ENCODE data around the gene LLPH. TPM values are rescaled to one million over a fixed set of nuclear protein-coding genes. Genes with fewer than 3 reads are reported as not detected.

Gene LLPH
- total RNA-seq, 1 experiment from 2014 or later, result 8.5 TPM

- no peak for DNase-seq (ENCODE audit: low spot score)
Measured at GRCh38 chr12:66092559-66093269, 37.8 kb downstream of the LLPH start.

GRCh38 chr12:66090157-66090556 is 40.4 kb downstream of the LLPH start:
- DNase-seq (ENCODE audit: low spot score), result no peak

- peak; percentile 77 for DNase-seq (ENCODE audit: low spot score)
Measured at GRCh38 chr12:66087365-66087943, 43.1 kb downstream of the LLPH start.

- no peak for DNase-seq (ENCODE audit: low spot score)
Measured at GRCh38 chr12:66085998-66086397, 44.6 kb downstream of the LLPH start.

GRCh38 chr12:66085213-66085612 is 45.3 kb downstream of the LLPH start:
- no peak for DNase-seq (ENCODE audit: low spot score)

- no peak for DNase-seq (ENCODE audit: low spot score)
Measured at GRCh38 chr12:66083766-66084165, 46.8 kb downstream of the LLPH start.

- no peak for DNase-seq (ENCODE audit: low spot score)
Measured at GRCh38 chr12:66082744-66083143, 47.8 kb downstream of the LLPH start.

- DNase-seq (ENCODE audit: low spot score), result no peak
Measured at GRCh38 chr12:66080791-66081190, 49.8 kb downstream of the LLPH start.

GRCh38 chr12:66077542-66077941 is 53.0 kb downstream of the LLPH start:
- no peak for DNase-seq (ENCODE audit: low spot score)

- no peak for DNase-seq (ENCODE audit: low spot score)
Measured at GRCh38 chr12:66074561-66074960, 56.0 kb downstream of the LLPH start.

- DNase-seq (ENCODE audit: low spot score), result no peak
Measured at GRCh38 chr12:66072566-66072965, 58.0 kb downstream of the LLPH start.

GRCh38 chr12:66072135-66072534 is 58.4 kb downstream of the LLPH start:
- no peak for DNase-seq (ENCODE audit: low spot score)

- no peak for DNase-seq (ENCODE audit: low spot score)
Measured at GRCh38 chr12:66071549-66071948, 59.0 kb downstream of the LLPH start.

- no peak for DNase-seq (ENCODE audit: low spot score)
Measured at GRCh38 chr12:66070378-66071120, 60.0 kb downstream of the LLPH start.

- DNase-seq (ENCODE audit: low spot score), result no peak
Measured at GRCh38 chr12:66066929-66067523, 63.5 kb downstream of the LLPH start.

Other genes starting within 250 kb of the LLPH start
- 27.7 and 30.7 TPM in 2 replicates for gene TMBIM4, start 39.2 kb upstream of the LLPH start, total RNA-seq (2014; rRNA removed; shearing (Covaris generic))
- gene IRAK3, start 58.5 kb upstream of the LLPH start, total RNA-seq (2014; rRNA removed; shearing (Covaris generic)), result not detected in 2 replicates
- 1.7 and 2.1 TPM in 2 replicates for gene HELB, start 171.7 kb upstream of the LLPH start, total RNA-seq (2014; rRNA removed; shearing (Covaris generic))

Measured in HT-29 (cell line).